ENCODE data around the gene PTGFRN.

Gene PTGFRN

GRCh38 chr1:116956378-116956777 is 46.7 kb downstream of the PTGFRN start:
- Histone ChIP-seq H3K27ac (ENCODE audit: low read depth, low read length) (no peak overlapping the region), H3K9ac (ENCODE audit: low read depth, low read length) (no peak overlapping the region), H3K4me1 (ENCODE audit: insufficient read depth, low read length) (0 out of 2 replicates have a peak, but pooled peaks cover 7% of the 10 kb centered on the region), H3K9me3 (ENCODE audit: insufficient read depth, low read depth, low read length) (no peaks in the 10 kb centered on the region), H3K4me3 (ENCODE audit: low read length) (no peak overlapping the region), H3K36me3 (ENCODE audit: insufficient read depth, low read length) (peaks cover 11% of the 10 kb centered on the region), H3K27me3 (ENCODE audit: insufficient read depth, low read length) (no peaks in the 10 kb centered on the region)
- 93% methylated on average over 7 of the region's 7 CpGs for WGBS

- H3K27me3 ChIP-seq (ENCODE audit: insufficient read depth, low read length): no peaks in the 10 kb centered on the region
- no peak overlapping the region for H3K9ac ChIP-seq (ENCODE audit: low read depth, low read length)
- no peaks in the 10 kb centered on the region for H3K9me3 ChIP-seq (ENCODE audit: insufficient read depth, low read depth, low read length)
- H3K4me1 ChIP-seq (ENCODE audit: insufficient read depth, low read length): 0 out of 2 replicates have a peak, but pooled peaks cover 7% of the 10 kb centered on the region
- no peak overlapping the region for H3K4me3 ChIP-seq (ENCODE audit: low read length)
- WGBS: 92% methylated on average over 3 of the region's 4 CpGs
- peaks cover 15% of the 10 kb centered on the region for H3K36me3 ChIP-seq (ENCODE audit: insufficient read depth, low read length)
- H3K27ac ChIP-seq (ENCODE audit: low read depth, low read length): no peak overlapping the region
These were observed 47.9 kb downstream of the PTGFRN start for GRCh38 chr1:116957646-116958045.

- Histone ChIP-seq H3K9me3 (ENCODE audit: insufficient read depth, low read depth, low read length) (no peaks in the 10 kb centered on the region), H3K4me1 (ENCODE audit: insufficient read depth, low read length) (0 out of 2 replicates have a peak, but pooled peaks cover 7% of the 10 kb centered on the region), H3K27me3 (ENCODE audit: insufficient read depth, low read length) (no peaks in the 10 kb centered on the region), H3K4me3 (ENCODE audit: low read length) (no peak overlapping the region), H3K36me3 (ENCODE audit: insufficient read depth, low read length) (peaks cover 19% of the 10 kb centered on the region), H3K9ac (ENCODE audit: low read depth, low read length) (no peak overlapping the region), H3K27ac (ENCODE audit: low read depth, low read length) (no peak overlapping the region)
- 93% methylated on average over 4 of the region's 4 CpGs for WGBS
These were observed 48.4 kb downstream of the PTGFRN start for GRCh38 chr1:116958110-116958509.

GRCh38 chr1:116958977-116959376 is 49.3 kb downstream of the PTGFRN start:
- no peak overlapping the region for H3K9ac ChIP-seq (ENCODE audit: low read depth, low read length)
- WGBS: 99% methylated on average over 2 of the region's 2 CpGs

GRCh38 chr1:116961606-116962005 is 51.9 kb downstream of the PTGFRN start:
- Histone ChIP-seq H3K27me3 (ENCODE audit: insufficient read depth, low read length) (no peaks in the 10 kb centered on the region), H3K4me3 (ENCODE audit: low read length) (no peak overlapping the region), H3K9ac (ENCODE audit: low read depth, low read length) (no peak overlapping the region), H3K4me1 (ENCODE audit: insufficient read depth, low read length) (no peaks in the 10 kb centered on the region), H3K36me3 (ENCODE audit: insufficient read depth, low read length) (peaks cover 45% of the 10 kb centered on the region), H3K27ac (ENCODE audit: low read depth, low read length) (no peak overlapping the region), H3K9me3 (ENCODE audit: insufficient read depth, low read depth, low read length) (no peaks in the 10 kb centered on the region)
- WGBS: 95% methylated on average over 6 of the region's 6 CpGs

More at GRCh38 chr1:116958977-116959376, 49.3 kb downstream of the PTGFRN start:
- Histone ChIP-seq H3K4me3 (ENCODE audit: low read length) (no peak overlapping the region), H3K27me3 (ENCODE audit: insufficient read depth, low read length) (no peaks in the 10 kb centered on the region), H3K9me3 (ENCODE audit: insufficient read depth, low read depth, low read length) (no peaks in the 10 kb centered on the region), H3K36me3 (ENCODE audit: insufficient read depth, low read length) (peaks cover 24% of the 10 kb centered on the region), H3K27ac (ENCODE audit: low read depth, low read length) (no peak overlapping the region), H3K4me1 (ENCODE audit: insufficient read depth, low read length) (0 out of 2 replicates have a peak, but pooled peaks cover 7% of the 10 kb centered on the region)

- Histone ChIP-seq H3K9me3 (ENCODE audit: insufficient read depth, low read depth, low read length) (no peaks in the 10 kb centered on the region), H3K4me3 (ENCODE audit: low read length) (no peak overlapping the region), H3K27me3 (ENCODE audit: insufficient read depth, low read length) (no peaks in the 10 kb centered on the region), H3K27ac (ENCODE audit: low read depth, low read length) (no peak overlapping the region), H3K36me3 (ENCODE audit: insufficient read depth, low read length) (peaks cover 59% of the 10 kb centered on the region), H3K4me1 (ENCODE audit: insufficient read depth, low read length) (no peaks in the 10 kb centered on the region), H3K9ac (ENCODE audit: low read depth, low read length) (no peak overlapping the region)
- WGBS: 96% methylated on average over 4 of the region's 4 CpGs
These were observed 53.4 kb downstream of the PTGFRN start for GRCh38 chr1:116962987-116963639.

GRCh38 chr1:116966791-116967190 is 57.1 kb downstream of the PTGFRN start:
- Histone ChIP-seq H3K4me3 (ENCODE audit: low read length) (no peak overlapping the region), H3K9ac (ENCODE audit: low read depth, low read length) (no peak overlapping the region), H3K36me3 (ENCODE audit: insufficient read depth, low read length) (peaks cover 61% of the 10 kb centered on the region), H3K27ac (ENCODE audit: low read depth, low read length) (no peak overlapping the region), H3K27me3 (ENCODE audit: insufficient read depth, low read length) (no peaks in the 10 kb centered on the region), H3K4me1 (ENCODE audit: insufficient read depth, low read length) (no peaks in the 10 kb centered on the region), H3K9me3 (ENCODE audit: insufficient read depth, low read depth, low read length) (0 out of 2 replicates have a peak, but pooled peaks cover 2% of the 10 kb centered on the region)
- 95% methylated on average over 11 of the region's 11 CpGs for WGBS

GRCh38 chr1:116968724-116969123 is 59.0 kb downstream of the PTGFRN start:
- H3K4me1 ChIP-seq (ENCODE audit: insufficient read depth, low read length): no peaks in the 10 kb centered on the region
- H3K9me3 ChIP-seq (ENCODE audit: insufficient read depth, low read depth, low read length): peaks cover 5% of the 10 kb centered on the region
- no peaks in the 10 kb centered on the region for H3K27me3 ChIP-seq (ENCODE audit: insufficient read depth, low read length)
- no peak overlapping the region for H3K4me3 ChIP-seq (ENCODE audit: low read length)
- H3K27ac ChIP-seq (ENCODE audit: low read depth, low read length): no peak overlapping the region
- WGBS: 92% methylated on average over 3 of the region's 3 CpGs
- H3K36me3 ChIP-seq (ENCODE audit: insufficient read depth, low read length): peaks cover 47% of the 10 kb centered on the region
- H3K9ac ChIP-seq (ENCODE audit: low read depth, low read length): no peak overlapping the region

GRCh38 chr1:116971258-116971860 is 61.6 kb downstream of the PTGFRN start:
- Histone ChIP-seq H3K36me3 (ENCODE audit: insufficient read depth, low read length) (peaks cover 45% of the 10 kb centered on the region), H3K4me3 (ENCODE audit: low read length) (no peak overlapping the region), H3K4me1 (ENCODE audit: insufficient read depth, low read length) (no peaks in the 10 kb centered on the region), H3K27ac (ENCODE audit: low read depth, low read length) (no peak overlapping the region), H3K9me3 (ENCODE audit: insufficient read depth, low read depth, low read length) (peaks cover 21% of the 10 kb centered on the region), H3K9ac (ENCODE audit: low read depth, low read length) (no peak overlapping the region), H3K27me3 (ENCODE audit: insufficient read depth, low read length) (no peaks in the 10 kb centered on the region)
- WGBS: 87% methylated on average over 4 of the region's 4 CpGs

- Histone ChIP-seq H3K27me3 (ENCODE audit: insufficient read depth, low read length) (no peaks in the 10 kb centered on the region), H3K4me1 (ENCODE audit: insufficient read depth, low read length) (no peaks in the 10 kb centered on the region), H3K36me3 (ENCODE audit: insufficient read depth, low read length) (peaks cover 39% of the 10 kb centered on the region), H3K9ac (ENCODE audit: low read depth, low read length) (no peak overlapping the region), H3K4me3 (ENCODE audit: low read length) (no peak overlapping the region), H3K9me3 (ENCODE audit: insufficient read depth, low read depth, low read length) (peaks cover 21% of the 10 kb centered on the region), H3K27ac (ENCODE audit: low read depth, low read length) (no peak overlapping the region)
- 94% methylated on average over 6 of the region's 6 CpGs for WGBS
These were observed 62.4 kb downstream of the PTGFRN start for GRCh38 chr1:116971965-116972673.

- no peak overlapping the region for H3K9ac ChIP-seq (ENCODE audit: low read depth, low read length)
- peaks cover 34% of the 10 kb centered on the region for H3K36me3 ChIP-seq (ENCODE audit: insufficient read depth, low read length)
- no peaks in the 10 kb centered on the region for H3K27me3 ChIP-seq (ENCODE audit: insufficient read depth, low read length)
- H3K4me3 ChIP-seq (ENCODE audit: low read length): no peak overlapping the region
- peaks cover 21% of the 10 kb centered on the region for H3K9me3 ChIP-seq (ENCODE audit: insufficient read depth, low read depth, low read length)
- WGBS: 100% methylated on average over 2 of the region's 2 CpGs
- H3K27ac ChIP-seq (ENCODE audit: low read depth, low read length): no peak overlapping the region
- H3K4me1 ChIP-seq (ENCODE audit: insufficient read depth, low read length): no peaks in the 10 kb centered on the region
These were observed 62.9 kb downstream of the PTGFRN start for GRCh38 chr1:116972674-116973030.

Measured in HUES64 (cell line).